Astrocyte of the spinal cord (primary cell): ENCODE results near the gene WNT8B.

ENCODE experiments used
- DNase-seq: peaks from one replicate; pipeline ENCODE4 v3.0.0; 2011; ENCODE audit warnings: low read depth, low spot score
- H3K4me3 ChIP-seq: 2 replicates; pipeline ENCODE4 v1.5.1; 2011; ENCODE audit warnings: low read depth, mild to moderate bottlenecking, low read length, moderate library complexity
- CTCF ChIP-seq: IDR thresholded peaks from 2 replicates; pipeline ENCODE4 v1.5.1; 2012; ENCODE audit warnings: low read depth, mild to moderate bottlenecking, low read length, inconsistent platforms
- in situ Hi-C: cut with HindIII; loops from 2 replicates; pipeline ENCODE4 v1.10.0; 2017; ENCODE audit warnings: low sequenced_read_pairs

Gene WNT8B

DNA sequence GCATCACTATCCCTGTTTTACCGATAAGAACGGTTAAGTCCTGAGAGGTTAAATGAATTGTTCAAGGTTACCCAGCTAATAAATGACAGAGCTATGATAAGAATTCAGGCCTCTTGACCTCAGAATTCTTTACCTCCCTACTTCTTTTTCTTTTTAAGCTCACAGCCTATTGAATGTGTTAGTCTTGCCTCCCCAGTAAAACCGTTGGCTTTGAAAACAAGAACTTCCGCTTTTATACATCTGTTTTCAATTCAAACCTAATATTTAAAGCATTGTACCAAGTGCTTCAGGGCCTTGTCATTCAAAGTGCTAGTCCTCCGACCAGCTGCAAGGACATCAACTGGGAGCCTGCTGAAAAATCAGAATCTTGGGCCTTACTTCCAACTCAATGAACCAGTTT, 41.3 kb downstream of the WNT8B start:
- in situ Hi-C loops, result no loop called here
- no peak for TF ChIP-seq CTCF
- peak; percentile 45 for DNase-seq
- no peak overlapping the region for H3K4me3 ChIP-seq

GRCh38 chr10:100505164-100505563, 42.4 kb downstream of the WNT8B start:
- no peak for TF ChIP-seq CTCF
- in situ Hi-C loops, result no loop called here
- H3K4me3 ChIP-seq, result no peak overlapping the region
- no peak for DNase-seq

- H3K4me3 ChIP-seq, result no peak overlapping the region
- peak; percentile 45 for DNase-seq
- in situ Hi-C loops, result no loop called here
- TF ChIP-seq CTCF, result no peak
These were observed 44.0 kb downstream of the WNT8B start for GRCh38 chr10:100506596-100507356.

GRCh38 chr10:100507357-100507732, 44.5 kb downstream of the WNT8B start:
- TF ChIP-seq CTCF, result no peak
- in situ Hi-C loops, result no loop called here
- DNase-seq, result no peak
- no peak overlapping the region for H3K4me3 ChIP-seq

- in situ Hi-C loops, result no loop called here
- no peak overlapping the region for H3K4me3 ChIP-seq
- no peak for DNase-seq
- no peak for TF ChIP-seq CTCF
These were observed 45.5 kb downstream of the WNT8B start for GRCh38 chr10:100508266-100508665.

- H3K4me3 ChIP-seq, result no peak overlapping the region
- TF ChIP-seq CTCF, result peak; percentile 66
- DNase-seq, result peak; percentile 63
- in situ Hi-C loops, result no loop called here
These were observed 45.9 kb downstream of the WNT8B start for GRCh38 chr10:100508691-100509150.
